H9 (cell line): ENCODE data around the gene NRG2. TPM values are rescaled to one million over a fixed set of nuclear protein-coding genes. Genes with fewer than 3 reads are reported as not detected.

Experiments
- DNase-seq: peaks from one replicate; pipeline ENCODE4 v3.0.0-alpha.2; 2017
- H2AFZ ChIP-seq: one replicate; pipeline ENCODE4 v1.6.1; 2013; ENCODE audit warnings: mild to moderate bottlenecking, low read length, control low read depth, moderate library complexity
- H2AK5ac ChIP-seq: 2 replicates; pipeline ENCODE4 v1.6.1; 2013; ENCODE audit warnings: low read length, control low read depth, mixed read lengths; ENCODE audit not compliant: insufficient read length
- H2BK120ac ChIP-seq: one replicate; pipeline ENCODE4 v1.6.1; 2013; ENCODE audit warnings: low read depth, mild to moderate bottlenecking, low read length, control low read depth, inconsistent platforms; ENCODE audit not compliant: poor library complexity, severe bottlenecking
- H2BK12ac ChIP-seq: 2 replicates; pipeline ENCODE4 v1.6.1; 2013; ENCODE audit warnings: low read length, control low read depth, mixed read lengths, low read depth; ENCODE audit not compliant: insufficient read length
- H2BK15ac ChIP-seq: 2 replicates; pipeline ENCODE4 v1.6.1; 2013; ENCODE audit warnings: low read depth, low read length, control low read depth
- H2BK20ac ChIP-seq: one replicate; pipeline ENCODE4 v1.6.1; 2013; ENCODE audit warnings: low read depth, mild to moderate bottlenecking, low read length, control low read depth, inconsistent platforms; ENCODE audit not compliant: poor library complexity, severe bottlenecking
- H2BK5ac ChIP-seq: 2 replicates; pipeline ENCODE4 v1.6.1; 2013; ENCODE audit warnings: low read length, control low read depth, mixed read lengths; ENCODE audit not compliant: insufficient read length
- H3K14ac ChIP-seq: 2 replicates; pipeline ENCODE4 v1.6.1; 2013; ENCODE audit warnings: low read length, control low read depth; ENCODE audit not compliant: insufficient read depth
- H3K18ac ChIP-seq: 2 replicates; pipeline ENCODE4 v1.6.1; 2013; ENCODE audit warnings: low read depth, mild to moderate bottlenecking, mixed read lengths, low read length, control low read depth; ENCODE audit not compliant: insufficient read length
- H3K23ac ChIP-seq: 2 replicates; pipeline ENCODE4 v1.6.1; 2013; ENCODE audit warnings: low read length, control low read depth, mixed read lengths, low read depth; ENCODE audit not compliant: insufficient read length
- H3K23me2 ChIP-seq: 2 replicates; pipeline ENCODE4 v1.6.1; 2013; ENCODE audit warnings: low read depth, mild to moderate bottlenecking, mixed read lengths, low read length, control low read depth; ENCODE audit not compliant: insufficient read length, poor library complexity, severe bottlenecking
- H3K27ac ChIP-seq: 2 replicates; pipeline ENCODE4 v1.5.1; 2013; ENCODE audit warnings: low read length, control low read depth, mixed read lengths, low read depth; ENCODE audit not compliant: insufficient read length
- H3K27me3 ChIP-seq: 2 replicates; pipeline ENCODE4 v1.6.1; 2013; ENCODE audit warnings: low read length, control low read depth, inconsistent platforms; ENCODE audit not compliant: insufficient read depth
- H3K4ac ChIP-seq: 2 replicates; pipeline ENCODE4 v1.6.1; 2013; ENCODE audit warnings: low read depth, mild to moderate bottlenecking, control low read depth, inconsistent platforms, low read length, moderate library complexity
- H3K4me1 ChIP-seq: 2 replicates; pipeline ENCODE4 v1.6.1; 2013; ENCODE audit warnings: low read length, control low read depth, inconsistent platforms; ENCODE audit not compliant: insufficient read depth
- H3K4me2 ChIP-seq: 2 replicates; pipeline ENCODE4 v1.6.1; 2013; ENCODE audit warnings: low read length, control low read depth, mixed read lengths; ENCODE audit not compliant: insufficient read length, insufficient read depth
- H3K56ac ChIP-seq: 2 replicates; pipeline ENCODE4 v1.6.1; 2013; ENCODE audit warnings: low read depth, mild to moderate bottlenecking, mixed read lengths, low read length, control low read depth; ENCODE audit not compliant: insufficient read length
- H3K79me1 ChIP-seq: 2 replicates; pipeline ENCODE4 v1.6.1; 2013; ENCODE audit warnings: low read depth, mild to moderate bottlenecking, moderate library complexity, low read length, control low read depth, inconsistent platforms; ENCODE audit not compliant: insufficient read depth, poor library complexity, severe bottlenecking
- H3K79me2 ChIP-seq: 2 replicates; pipeline ENCODE4 v1.6.1; 2013; ENCODE audit warnings: low read length, control low read depth, inconsistent platforms; ENCODE audit not compliant: insufficient read depth
- H3K9ac ChIP-seq: 2 replicates; pipeline ENCODE4 v1.6.1; 2013; ENCODE audit warnings: low read length, control low read depth, mixed read lengths; ENCODE audit not compliant: insufficient read length; ENCODE audit errors: extremely low read depth
- H3K9me3 ChIP-seq: one replicate; pipeline ENCODE4 v1.6.1; 2013; ENCODE audit warnings: low read depth, low read length, inconsistent platforms; ENCODE audit not compliant: control insufficient read depth
- H3T11ph ChIP-seq: one replicate; pipeline ENCODE4 v1.6.1; 2013; ENCODE audit warnings: mild to moderate bottlenecking, low read length, control low read depth, inconsistent platforms
- H4K20me1 ChIP-seq: one replicate; pipeline ENCODE4 v1.6.1; 2013; ENCODE audit not compliant: control insufficient read depth, insufficient read length, insufficient read depth
- H4K5ac ChIP-seq: 2 replicates; pipeline ENCODE4 v1.6.1; 2013; ENCODE audit warnings: low read depth, mild to moderate bottlenecking, mixed read lengths, low read length, control low read depth; ENCODE audit not compliant: insufficient read length
- H4K8ac ChIP-seq: replicated peaks from 2 replicates; pipeline ENCODE4 v1.6.1; 2013; ENCODE audit warnings: low read length, control low read depth, mixed read lengths, low read depth; ENCODE audit not compliant: insufficient read length
- H4K91ac ChIP-seq: 2 replicates; pipeline ENCODE4 v1.6.1; 2013; ENCODE audit warnings: low read depth, mild to moderate bottlenecking, moderate library complexity, mixed read lengths, low read length, control low read depth; ENCODE audit not compliant: insufficient read length
- H3K27ac Mint-ChIP-seq, 3 experiments: 2 replicates in 2 of 3; 3 replicates in 1 of 3; pipeline ENCODE4 v1.8.0; 2020 to 2021; ENCODE audit warnings: mixed read lengths in 3 of 3, mild to moderate bottlenecking in 1 of 3, moderate library complexity in 1 of 3
- H3K27me3 Mint-ChIP-seq: 2 replicates; pipeline ENCODE4 v1.8.0; 2021; ENCODE audit warnings: low read depth, mild to moderate bottlenecking, moderate library complexity, mixed read lengths
- H3K36me3 Mint-ChIP-seq, 3 experiments: 2 replicates in 2 of 3; 3 replicates in 1 of 3; pipeline ENCODE4 v1.8.0; 2020 to 2021; ENCODE audit warnings: low read depth in 3 of 3, mixed read lengths in 3 of 3; ENCODE audit not compliant: insufficient read depth in 1 of 3
- H3K4me1 Mint-ChIP-seq, 2 experiments: 2 replicates each; pipeline ENCODE4 v1.8.0; 2020; ENCODE audit warnings: mixed read lengths in 2 of 2
- H3K4me3 Mint-ChIP-seq, 2 experiments: 2 replicates in 1 of 2; 3 replicates in 1 of 2; pipeline ENCODE4 v1.8.0; 2020 to 2021; ENCODE audit warnings: mild to moderate bottlenecking in 2 of 2, mixed read lengths in 2 of 2, moderate library complexity in 1 of 2
- H3K9me3 Mint-ChIP-seq, 2 experiments: 2 replicates in 1 of 2; 3 replicates in 1 of 2; pipeline ENCODE4 v1.8.0; 2020; ENCODE audit warnings: mild to moderate bottlenecking in 2 of 2, mixed read lengths in 2 of 2, moderate library complexity in 1 of 2
- WGBS: extraction: QIAGEN DNeasy Blood & Tissue Kit; methylation state at CpG from one replicate; pipeline ENCODE4 v1.1.7; 2013; ENCODE audit warnings: missing lambda C conversion rate, low lambda C conversion rate, mixed read lengths; ENCODE audit not compliant: insufficient read length; ENCODE audit errors: extremely low coverage; 5-methylcytosine and 5-hydroxymethylcytosine counted together
- total RNA-seq: library from RNA; stranded (reverse); gene quantifications from 2 replicates; pipeline ENCODE4 v1.2.1, GENCODE V29; 2021
- TF ChIP-seq, protein P1 (sequence below): fragments of 200-600 bp; sonication (generic); conservative IDR thresholded peaks from 3 replicates; pipeline ENCODE4 v1.8.0; 2021; ENCODE audit warnings: antibody characterized with exemption, mild to moderate bottlenecking

NRG2 gene
- total RNA-seq, 1 experiment from 2014 or later, result not detected

DNA sequence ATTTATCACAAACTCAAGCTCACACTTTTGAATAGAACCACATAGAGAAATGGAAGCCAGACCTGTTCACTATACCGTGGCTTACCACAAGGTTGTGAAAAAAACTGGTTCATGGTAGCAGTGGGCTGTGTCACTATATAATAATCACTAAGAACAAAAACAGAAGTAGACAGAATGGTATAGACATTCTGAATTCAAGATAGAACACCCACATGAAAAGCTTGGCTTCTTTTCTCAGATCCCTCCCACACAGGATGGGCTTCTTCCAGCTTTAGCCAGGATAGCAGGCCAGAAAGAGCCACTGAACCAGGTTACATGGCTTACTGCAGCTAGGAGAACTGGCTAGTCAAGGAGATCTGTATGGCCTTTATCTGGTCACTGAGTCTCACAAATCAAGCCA is 6.1 kb upstream of the NRG2 start:
- H4K8ac ChIP-seq, result no peak overlapping the region
- no peaks in the 10 kb centered on the region for H3K9me3 Mint-ChIP-seq
- no CpG with 5 or more reads among the region's 1 CpG for WGBS
- no peaks in the 10 kb centered on the region for H3K79me2 ChIP-seq
- H2BK5ac ChIP-seq, result no peak overlapping the region
- H3K56ac ChIP-seq, result no peak overlapping the region
- H3K18ac ChIP-seq, result no peak overlapping the region
- no peak overlapping the region for H3K27ac ChIP-seq
- peaks cover 4 to 7% of the 10 kb centered on the region in 2 experiments; a peak in 3 of 4 replicates for H3K4me1 Mint-ChIP-seq
- TF ChIP-seq, protein P1, sequence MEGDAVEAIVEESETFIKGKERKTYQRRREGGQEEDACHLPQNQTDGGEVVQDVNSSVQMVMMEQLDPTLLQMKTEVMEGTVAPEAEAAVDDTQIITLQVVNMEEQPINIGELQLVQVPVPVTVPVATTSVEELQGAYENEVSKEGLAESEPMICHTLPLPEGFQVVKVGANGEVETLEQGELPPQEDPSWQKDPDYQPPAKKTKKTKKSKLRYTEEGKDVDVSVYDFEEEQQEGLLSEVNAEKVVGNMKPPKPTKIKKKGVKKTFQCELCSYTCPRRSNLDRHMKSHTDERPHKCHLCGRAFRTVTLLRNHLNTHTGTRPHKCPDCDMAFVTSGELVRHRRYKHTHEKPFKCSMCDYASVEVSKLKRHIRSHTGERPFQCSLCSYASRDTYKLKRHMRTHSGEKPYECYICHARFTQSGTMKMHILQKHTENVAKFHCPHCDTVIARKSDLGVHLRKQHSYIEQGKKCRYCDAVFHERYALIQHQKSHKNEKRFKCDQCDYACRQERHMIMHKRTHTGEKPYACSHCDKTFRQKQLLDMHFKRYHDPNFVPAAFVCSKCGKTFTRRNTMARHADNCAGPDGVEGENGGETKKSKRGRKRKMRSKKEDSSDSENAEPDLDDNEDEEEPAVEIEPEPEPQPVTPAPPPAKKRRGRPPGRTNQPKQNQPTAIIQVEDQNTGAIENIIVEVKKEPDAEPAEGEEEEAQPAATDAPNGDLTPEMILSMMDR, result no peak
- no peak for DNase-seq
- H3K4me3 Mint-ChIP-seq, result no peak overlapping the region
- no peak overlapping the region for H3K14ac ChIP-seq
- H3K36me3 Mint-ChIP-seq, result no peaks in the 10 kb centered on the region; a peak in 1 of 7 replicates
- peaks cover under 1% of the 10 kb centered on the region; the same call in 1 of the 2 replicates for H3K27me3 ChIP-seq
- no peak overlapping the region for H2AFZ ChIP-seq
- H2BK20ac ChIP-seq, result no peak overlapping the region
- no peak overlapping the region for H3K23ac ChIP-seq
- no peak overlapping the region for H3K9ac ChIP-seq
- H4K20me1 ChIP-seq, result no peaks in the 10 kb centered on the region
- no peak overlapping the region for H2BK15ac ChIP-seq
- H3K23me2 ChIP-seq, result no peaks in the 10 kb centered on the region
- H3K4ac ChIP-seq, result no peak overlapping the region
- no peak overlapping the region for H3T11ph ChIP-seq
- no peaks in the 10 kb centered on the region for H3K79me1 ChIP-seq
- H2BK12ac ChIP-seq, result no peak overlapping the region
- H2BK120ac ChIP-seq, result no peak overlapping the region
- no peak overlapping the region for H3K27ac Mint-ChIP-seq
- no peaks in the 10 kb centered on the region for H3K9me3 ChIP-seq
- H4K5ac ChIP-seq, result no peak overlapping the region
- no peak overlapping the region for H4K91ac ChIP-seq
- peaks cover 56% of the 10 kb centered on the region for H3K27me3 Mint-ChIP-seq
- no peaks in the 10 kb centered on the region for H3K4me1 ChIP-seq
- no peak overlapping the region for H2AK5ac ChIP-seq
- H3K4me2 ChIP-seq, result no peak overlapping the region
